GM21526 (cell line): ENCODE measurements around the gene OIP5.
A peak's percentile ranks its signal among the peaks of the same experiment; 100 is the strongest.
"Not testable (repeated sequence)": the region's sequence is repeated elsewhere in the genome, so short reads cannot be mapped to it uniquely, and the experiment has no call there.

Experiments
- ATAC-seq: cut with Tn5 transposase; IDR thresholded peaks from one replicate; pipeline ENCODE4 v1.9.1; 2021; ENCODE audit warnings: moderate library complexity; ENCODE audit not compliant: unreplicated experiment, low FRiP score

Gene OIP5

GRCh38 chr15:41332194-41333025 is at the start of gene OIP5, which contains the start of gene NUSAP1:
Gene OIP5, minus strand, starts transcription at chr15:41332591. Its CDS starts 30 bp downstream, at chr15:41332561.
Gene NUSAP1, plus strand, starts transcription at chr15:41332881. Its CDS starts 77 bp downstream, at chr15:41332958.
- ATAC-seq, result peak; percentile 84

DNA sequence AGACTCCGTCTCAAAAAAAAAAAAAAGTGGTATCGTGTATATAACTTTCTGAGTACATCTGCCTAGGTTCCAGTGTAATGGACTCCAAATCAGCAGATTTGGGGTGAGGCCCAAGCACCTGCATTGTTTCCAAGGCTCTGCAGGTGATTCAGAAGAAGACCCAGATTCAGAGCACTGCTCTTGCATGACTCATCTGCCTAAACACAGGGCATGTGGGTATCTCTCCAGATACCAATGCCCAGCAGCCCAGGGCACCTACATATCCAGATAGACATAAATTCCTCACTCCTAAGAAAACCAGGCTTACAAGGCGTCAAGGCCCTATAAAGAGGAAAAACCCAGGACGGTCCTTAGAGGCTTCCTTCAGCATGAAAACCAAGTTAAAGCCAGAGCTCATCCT is 45.6 kb upstream of the OIP5 start:
- ATAC-seq, result no peak

DNA sequence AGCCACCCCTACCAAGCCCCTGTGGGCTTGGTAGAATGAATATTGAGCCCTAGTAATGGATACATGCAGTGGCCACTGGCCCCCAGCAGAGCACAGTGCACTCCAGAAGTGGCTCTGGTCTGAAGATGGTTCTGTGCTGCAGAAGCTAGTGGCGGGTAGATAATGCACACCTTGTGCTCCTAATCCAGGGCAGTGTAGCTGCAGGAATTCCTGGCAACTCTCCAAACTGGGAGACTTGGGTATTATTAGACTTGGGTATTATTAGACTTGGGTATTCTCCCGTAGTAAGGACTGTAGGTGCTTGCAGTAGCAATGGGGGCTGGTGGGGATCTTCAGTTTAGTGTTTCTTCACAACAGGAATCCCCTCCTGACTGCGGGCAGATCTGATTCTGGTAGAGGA is 35.0 kb upstream of the OIP5 start:
- ATAC-seq, result no peak

GRCh38 chr15:41354371-41354770 is 22.0 kb upstream of the OIP5 start:
- no peak for ATAC-seq

GRCh38 chr15:41350057-41350717 is 17.8 kb upstream of the OIP5 start:
- no peak for ATAC-seq

DNA sequence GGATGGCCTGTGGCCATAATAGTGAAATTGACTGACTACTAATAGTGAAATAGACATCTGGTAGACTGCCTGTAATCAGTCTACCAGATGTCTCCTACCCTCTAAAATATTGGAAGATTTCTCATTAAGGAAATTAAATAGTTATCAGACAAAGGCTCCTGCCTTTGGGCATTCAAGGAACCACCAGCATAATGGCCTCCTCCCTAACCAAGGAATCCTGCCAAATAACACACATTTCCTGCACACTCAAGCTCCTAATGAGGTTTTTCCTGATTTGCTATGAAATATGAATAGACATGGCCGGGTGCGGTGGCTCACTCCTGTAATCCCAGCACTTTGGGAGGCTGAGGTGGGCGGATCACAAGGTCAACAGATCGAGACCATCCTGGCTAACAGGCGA is 14.8 kb upstream of the OIP5 start:
- no peak for ATAC-seq

DNA sequence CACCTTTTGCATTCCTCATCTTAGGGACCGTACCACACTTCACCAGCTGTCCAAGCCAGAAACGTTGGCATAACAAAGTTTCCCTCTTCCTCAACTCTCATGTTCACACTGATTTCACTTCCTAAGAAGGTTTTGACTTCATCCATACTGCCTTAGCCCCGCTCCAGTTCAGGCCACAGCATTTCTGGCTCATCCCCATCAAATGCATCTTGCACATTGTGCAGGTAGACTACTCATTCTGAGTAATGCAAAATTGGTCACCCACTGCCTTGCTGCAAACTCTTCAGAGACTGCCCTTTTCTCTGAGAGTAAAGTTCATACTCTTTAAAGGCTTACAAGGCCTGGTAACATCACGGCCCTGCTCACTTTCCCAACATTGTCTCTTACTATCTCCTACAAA is 9.1 kb upstream of the OIP5 start:
- no peak for ATAC-seq

GRCh38 chr15:41340189-41340695 is 7.9 kb upstream of the OIP5 start:
- ATAC-seq, result no peak

DNA sequence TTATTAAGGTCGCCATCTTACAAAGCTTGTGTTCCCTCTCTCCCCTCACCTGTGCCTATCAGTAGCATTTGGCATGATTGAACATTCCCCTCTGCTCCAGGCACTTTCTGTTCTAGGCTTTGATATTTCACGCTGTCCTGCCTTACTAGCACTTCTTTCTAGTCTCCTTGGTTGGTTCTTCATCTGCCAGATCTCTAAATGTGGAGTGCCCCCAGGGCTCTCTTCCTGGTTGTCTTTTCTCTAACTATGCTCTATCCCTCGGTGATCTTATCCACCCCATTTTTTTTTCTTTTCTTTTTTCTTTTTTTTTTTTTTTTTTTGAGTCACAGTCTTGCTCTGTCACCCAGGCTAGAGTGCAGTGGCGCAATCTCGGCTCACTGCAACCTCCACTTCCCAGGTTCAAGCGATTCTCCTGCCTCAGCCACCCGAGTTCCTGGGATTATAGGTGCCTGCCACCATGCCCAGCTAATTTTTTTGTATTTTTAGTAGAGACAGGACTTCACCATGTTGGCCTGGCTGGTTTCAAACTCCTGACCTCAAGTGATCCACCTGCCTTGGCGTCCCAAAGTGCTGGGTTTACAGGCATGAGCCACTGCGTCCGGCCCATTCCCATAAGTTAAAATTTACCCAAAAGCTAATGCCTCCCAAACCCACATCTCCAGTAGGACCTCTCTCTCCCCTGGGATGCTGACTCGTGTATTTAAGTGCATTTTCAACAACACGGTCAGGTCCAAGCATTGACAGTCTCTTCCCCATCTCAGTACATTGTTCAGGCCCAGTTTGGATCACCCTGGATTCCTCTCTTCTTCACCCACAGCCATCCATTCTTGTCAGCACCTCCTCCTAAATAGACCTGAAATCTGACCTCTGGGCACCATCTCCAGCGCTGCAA is 5.5 kb upstream of the OIP5 start:
- no peak for ATAC-seq

DNA sequence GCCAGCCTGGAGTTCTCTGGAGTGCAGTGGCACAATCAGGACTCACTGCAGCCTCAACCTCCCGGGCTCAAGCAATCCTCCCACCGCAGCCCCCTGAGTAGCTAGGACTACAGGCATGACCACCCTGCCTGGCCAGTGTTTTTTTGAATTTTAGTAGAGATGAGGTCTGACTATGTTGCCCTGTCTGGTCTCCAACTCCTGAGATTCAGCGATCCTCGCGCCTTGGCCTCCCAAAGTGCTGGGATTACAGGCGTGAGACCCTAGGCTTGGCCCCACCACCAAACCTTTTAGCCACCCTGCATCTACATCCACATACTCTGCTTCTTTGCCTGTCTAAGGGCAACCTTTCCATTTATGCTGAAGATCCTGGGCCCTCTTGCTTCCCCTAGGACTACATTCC is 4.7 kb upstream of the OIP5 start:
- ATAC-seq, result no peak

GRCh38 chr15:41336549-41336948 is 4.2 kb upstream of the OIP5 start:
- ATAC-seq, result no peak

DNA sequence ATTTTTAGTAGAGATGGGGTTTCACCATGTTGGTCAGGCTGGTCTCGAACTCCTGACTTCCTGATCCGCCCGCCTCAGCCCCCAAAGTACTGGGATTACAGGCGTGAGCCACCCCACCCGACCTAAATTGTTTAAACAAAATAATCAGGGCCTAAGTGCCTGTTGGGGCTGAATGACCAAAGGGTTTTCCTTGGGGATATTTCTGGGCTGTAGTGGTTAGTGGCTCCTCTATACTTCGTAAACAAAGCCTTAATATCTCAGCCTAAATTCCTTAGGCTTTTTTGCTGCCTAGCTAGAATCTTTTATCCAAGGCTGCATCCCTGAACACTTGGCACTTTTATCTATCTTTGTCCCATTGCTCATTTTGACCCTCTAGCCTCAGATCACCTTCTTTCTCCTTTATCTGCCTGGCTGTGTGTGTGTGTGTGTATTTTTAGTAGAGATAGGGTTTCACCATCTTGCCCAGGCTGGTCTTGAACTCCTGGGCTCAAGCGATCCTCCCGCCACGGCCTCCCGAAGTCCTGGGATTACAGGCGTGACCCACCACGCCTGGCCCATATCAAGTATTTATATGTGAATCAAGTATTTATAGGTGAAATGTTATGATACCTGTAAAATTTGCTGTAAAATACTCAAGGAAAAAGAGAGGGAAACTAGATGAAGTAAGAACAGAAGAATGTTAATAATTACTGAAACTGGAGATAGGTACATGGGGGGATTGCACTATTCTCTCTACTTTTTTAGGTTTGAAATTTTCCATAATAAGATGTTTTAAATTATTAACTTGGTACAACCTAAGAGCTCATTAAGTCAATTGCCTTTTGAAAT is 2.1 kb upstream of the OIP5 start:
- ATAC-seq, result no peak

- ATAC-seq, result peak; percentile 20
Measured at GRCh38 chr15:41333026-41333562, 703 bp upstream of the OIP5 start.

DNA sequence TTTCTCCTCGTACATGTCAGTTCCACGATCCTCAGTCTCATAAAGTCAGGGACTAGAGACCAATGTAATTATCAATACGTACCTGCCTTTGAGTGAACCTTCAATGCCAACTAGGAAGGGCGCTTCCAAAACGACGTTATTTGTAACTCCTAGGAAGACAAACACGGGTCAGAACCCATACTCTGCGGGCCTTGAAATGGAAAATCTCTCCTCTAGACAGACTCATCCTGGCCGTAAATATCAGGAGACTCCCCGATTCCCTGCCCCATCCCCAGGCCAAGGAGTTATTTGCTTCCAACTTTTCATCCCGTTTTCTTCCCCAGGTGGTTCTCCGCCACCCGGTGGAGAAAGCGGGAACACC is 578 bp downstream of the OIP5 start:
- ATAC-seq, result no peak

- ATAC-seq, result no peak
Measured at GRCh38 chr15:41331281-41331680, 1.1 kb downstream of the OIP5 start.

- no peak for ATAC-seq
Measured at GRCh38 chr15:41323611-41324010, 8.8 kb downstream of the OIP5 start.

- not testable (repeated sequence) for ATAC-seq
Measured at GRCh38 chr15:41320805-41321330, 11.5 kb downstream of the OIP5 start.

DNA sequence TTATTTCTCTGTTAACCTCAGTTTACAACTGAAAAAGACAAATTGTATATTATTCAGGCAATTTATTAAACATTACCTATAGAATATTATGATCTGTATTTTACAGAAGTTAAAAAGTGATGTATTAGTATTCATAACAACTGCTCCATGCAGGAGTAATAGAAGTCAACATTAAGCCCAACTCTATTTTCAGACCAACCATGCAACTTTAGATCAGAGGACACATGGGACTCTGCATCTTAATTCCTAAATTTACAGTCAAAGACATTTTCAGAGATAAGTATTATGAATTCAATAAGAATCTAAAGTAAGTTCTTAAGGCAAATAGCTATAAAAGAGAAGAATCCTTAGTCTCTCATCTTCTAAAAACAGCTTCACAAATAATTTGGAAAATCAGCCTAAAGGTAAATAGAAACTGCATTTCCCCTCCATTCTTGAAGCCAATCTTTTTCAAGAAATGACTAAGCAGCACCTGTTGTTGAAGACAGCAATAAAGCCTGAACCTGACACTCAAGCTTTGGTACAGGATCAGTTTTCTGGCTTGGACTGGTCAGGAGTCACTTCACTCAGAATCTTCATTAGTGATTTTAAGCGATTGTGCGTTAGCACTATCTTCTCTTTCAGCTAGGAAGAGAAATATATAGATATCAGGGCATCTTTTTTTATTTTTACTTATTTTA is 23.0 kb downstream of the OIP5 start:
- no peak for ATAC-seq

- no peak for ATAC-seq
Measured at GRCh38 chr15:41307679-41308078, 24.7 kb downstream of the OIP5 start.
